Prostate gland (tissue), 1 donor: ENCODE results near the gene ERCC6.

Source experiments
- POLR2A ChIP-seq: fragments of 450-650 bp; IDR thresholded peaks from one replicate; pipeline ENCODE4 v1.6.1; 2016; ENCODE audit warnings: antibody characterized with exemption, mild to moderate bottlenecking
- POLR2AphosphoS5 ChIP-seq: sonication (generic); formaldehyde crosslinking; IDR thresholded peaks from one replicate; pipeline ENCODE4 v1.6.1; 2017; ENCODE audit warnings: antibody characterized with exemption

- TF ChIP-seq POLR2AphosphoS5, result no peak
- no peak for TF ChIP-seq POLR2A
Measured at GRCh38 chr10:49504528-49504927, 34.4 kb downstream of the ERCC6 start.
